ENCODE data around the gene COLEC12. TPM values are rescaled to one million over a fixed set of nuclear protein-coding genes. Genes with fewer than 3 reads are reported as not detected.

The COLEC12 gene
- total RNA-seq, 4 donors from 2014 or later, result 8.3 to 22.2 (median 21.4) TPM

DNA sequence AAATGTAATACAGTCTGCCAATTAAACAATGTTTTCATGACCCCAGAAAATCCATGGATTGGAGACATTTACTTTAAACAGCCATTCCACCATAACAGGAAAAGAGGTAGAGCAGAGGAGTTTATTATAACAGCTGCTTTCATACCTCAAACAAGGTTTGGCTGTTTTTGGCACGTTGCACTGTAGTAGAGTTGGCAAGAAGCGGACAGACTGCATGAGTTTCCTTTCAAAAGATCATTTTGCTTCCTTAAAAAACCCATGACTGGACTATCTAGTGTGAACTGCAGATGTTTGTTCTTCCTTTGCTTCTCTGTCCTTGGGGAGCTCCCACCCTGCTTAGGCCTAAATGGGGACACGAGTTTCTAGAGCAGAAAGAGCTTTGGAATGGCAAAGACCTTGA is 124.2 kb downstream of the COLEC12 start:
- peak overlapping the region in 3 of 4 donors; percentile 11 to 76 (median 46) for H3K27ac ChIP-seq
- peaks cover 0 to 50% (median 12%) of the 10 kb centered on the region in 4 donors for H3K4me1 ChIP-seq
- no peak overlapping the region for H3K4me3 ChIP-seq
- no peaks in the 10 kb centered on the region for H3K36me3 ChIP-seq
- TF ChIP-seq POLR2A (IDR thresholded peaks at IDR 0.05) (no peak), EP300 (IDR thresholded peaks at IDR 0.05) (peak; percentile 55 to 64)
- TF ChIP-seq, protein P1, sequence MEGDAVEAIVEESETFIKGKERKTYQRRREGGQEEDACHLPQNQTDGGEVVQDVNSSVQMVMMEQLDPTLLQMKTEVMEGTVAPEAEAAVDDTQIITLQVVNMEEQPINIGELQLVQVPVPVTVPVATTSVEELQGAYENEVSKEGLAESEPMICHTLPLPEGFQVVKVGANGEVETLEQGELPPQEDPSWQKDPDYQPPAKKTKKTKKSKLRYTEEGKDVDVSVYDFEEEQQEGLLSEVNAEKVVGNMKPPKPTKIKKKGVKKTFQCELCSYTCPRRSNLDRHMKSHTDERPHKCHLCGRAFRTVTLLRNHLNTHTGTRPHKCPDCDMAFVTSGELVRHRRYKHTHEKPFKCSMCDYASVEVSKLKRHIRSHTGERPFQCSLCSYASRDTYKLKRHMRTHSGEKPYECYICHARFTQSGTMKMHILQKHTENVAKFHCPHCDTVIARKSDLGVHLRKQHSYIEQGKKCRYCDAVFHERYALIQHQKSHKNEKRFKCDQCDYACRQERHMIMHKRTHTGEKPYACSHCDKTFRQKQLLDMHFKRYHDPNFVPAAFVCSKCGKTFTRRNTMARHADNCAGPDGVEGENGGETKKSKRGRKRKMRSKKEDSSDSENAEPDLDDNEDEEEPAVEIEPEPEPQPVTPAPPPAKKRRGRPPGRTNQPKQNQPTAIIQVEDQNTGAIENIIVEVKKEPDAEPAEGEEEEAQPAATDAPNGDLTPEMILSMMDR (IDR thresholded peaks at IDR 0.05), result no peak
- peak in 1 of 2 donors; percentile 36 for DNase-seq (ENCODE audit: low spot score in 2 of 2)
- WGBS, 2 donors, result 27 to 48% methylated on average over 3 of the region's 3 CpGs
- no peaks in the 10 kb centered on the region for H3K9me3 ChIP-seq
- no peaks in the 10 kb centered on the region for H3K27me3 ChIP-seq

DNA sequence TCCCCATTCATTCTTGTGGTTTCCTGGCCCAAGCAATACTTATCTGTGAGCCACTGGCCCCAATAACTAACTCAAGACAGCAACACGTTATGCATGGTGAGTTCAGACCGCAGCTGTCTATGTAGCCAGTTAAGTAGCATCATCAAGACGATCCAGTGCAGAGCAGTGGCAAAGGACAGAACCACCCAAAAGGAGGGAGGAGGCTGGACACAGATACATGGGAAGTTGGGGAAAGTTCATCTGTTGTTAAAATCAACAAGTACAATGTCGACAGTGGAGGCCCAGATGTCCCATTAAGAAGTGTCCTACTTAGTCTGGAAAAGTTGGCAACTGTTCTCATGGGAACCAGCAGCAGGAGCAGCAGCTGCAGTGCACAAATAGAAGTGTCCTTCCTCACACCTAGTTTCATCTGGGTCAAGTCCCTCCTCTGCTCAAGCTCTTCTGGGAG is 125.8 kb downstream of the COLEC12 start:
- no peaks in the 10 kb centered on the region for H3K27me3 ChIP-seq
- peak; percentile 18 to 44 for DNase-seq (ENCODE audit: low spot score in 2 of 2)
- no peak for TF ChIP-seq POLR2A (IDR thresholded peaks at IDR 0.05)
- TF ChIP-seq, protein P1 (IDR thresholded peaks at IDR 0.05), result no peak
- peak; percentile 10 to 70 for TF ChIP-seq EP300 (IDR thresholded peaks at IDR 0.05)
- WGBS, 2 donors, result 68 to 72% methylated on average over 4 of the region's 4 CpGs
- peaks cover 0 to 54% (median 14%) of the 10 kb centered on the region in 4 donors for H3K4me1 ChIP-seq
- no peaks in the 10 kb centered on the region for H3K36me3 ChIP-seq
- H3K4me3 ChIP-seq, result no peak overlapping the region
- no peak overlapping the region for H3K27ac ChIP-seq
- H3K9me3 ChIP-seq, result no peaks in the 10 kb centered on the region

DNA sequence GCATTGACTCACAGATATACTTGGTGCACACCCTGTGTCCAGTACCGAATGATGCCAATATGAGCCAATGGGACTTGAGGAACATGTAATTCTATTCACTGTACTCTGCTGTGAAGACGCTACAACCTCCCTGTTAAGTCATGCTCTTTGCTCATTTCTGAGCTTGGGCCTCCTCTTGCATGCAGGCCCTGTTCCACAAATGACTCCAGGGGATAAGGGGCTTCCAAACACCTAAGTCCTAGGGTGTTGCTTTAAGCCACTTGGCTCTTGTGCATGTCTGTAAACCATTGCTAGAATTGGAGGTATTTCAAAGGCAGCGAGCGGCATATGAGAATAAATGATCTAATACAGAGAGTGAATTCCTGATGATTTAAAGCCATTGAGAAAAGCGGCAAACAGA is 126.7 kb downstream of the COLEC12 start:
- Histone ChIP-seq H3K36me3 (no peaks in the 10 kb centered on the region), H3K27ac (no peak overlapping the region), H3K27me3 (no peaks in the 10 kb centered on the region), H3K4me3 (no peak overlapping the region), H3K4me1 (peaks cover 0 to 54% (median 14%) of the 10 kb centered on the region in 4 donors), H3K9me3 (no peaks in the 10 kb centered on the region)
- WGBS, 2 donors, result 94% methylated on average over 5 of the region's 5 CpGs
- TF ChIP-seq EP300 (IDR thresholded peaks at IDR 0.05) (no peak), POLR2A (IDR thresholded peaks at IDR 0.05) (no peak)
- TF ChIP-seq, protein P1 (IDR thresholded peaks at IDR 0.05), result no peak
- DNase-seq (ENCODE audit: low spot score in 2 of 2), result no peak

DNA sequence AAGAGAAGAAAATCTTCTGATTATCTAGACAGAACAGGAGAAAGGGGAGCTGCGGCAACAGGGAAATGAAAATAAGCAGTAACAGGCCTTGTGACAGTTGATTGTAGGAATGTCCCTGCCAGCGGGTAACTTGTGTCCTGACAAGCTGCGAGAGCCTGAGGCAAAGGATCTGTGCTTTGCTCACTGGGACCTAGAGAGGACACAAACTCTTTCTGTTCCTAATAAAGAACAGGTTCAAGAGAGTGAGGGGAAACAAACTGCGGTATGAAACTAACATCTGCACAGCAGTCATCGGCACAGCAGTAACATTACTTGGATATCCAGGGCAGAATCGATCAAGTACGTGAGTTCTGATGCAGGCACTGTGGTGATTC is 128.9 kb downstream of the COLEC12 start:
- Histone ChIP-seq H3K9me3 (no peaks in the 10 kb centered on the region), H3K36me3 (no peaks in the 10 kb centered on the region), H3K27me3 (no peaks in the 10 kb centered on the region), H3K27ac (no peak overlapping the region), H3K4me1 (peaks cover 0 to 33% (median 9%) of the 10 kb centered on the region in 4 donors), H3K4me3 (no peak overlapping the region)
- WGBS, 2 donors, result 50 to 56% methylated on average over 7 of the region's 7 CpGs
- DNase-seq (ENCODE audit: low spot score in 2 of 2), result no peak
- no peak for TF ChIP-seq POLR2A (IDR thresholded peaks at IDR 0.05)
- no peak for TF ChIP-seq EP300 (IDR thresholded peaks at IDR 0.05)
- TF ChIP-seq, protein P1 (IDR thresholded peaks at IDR 0.05), result no peak

DNA sequence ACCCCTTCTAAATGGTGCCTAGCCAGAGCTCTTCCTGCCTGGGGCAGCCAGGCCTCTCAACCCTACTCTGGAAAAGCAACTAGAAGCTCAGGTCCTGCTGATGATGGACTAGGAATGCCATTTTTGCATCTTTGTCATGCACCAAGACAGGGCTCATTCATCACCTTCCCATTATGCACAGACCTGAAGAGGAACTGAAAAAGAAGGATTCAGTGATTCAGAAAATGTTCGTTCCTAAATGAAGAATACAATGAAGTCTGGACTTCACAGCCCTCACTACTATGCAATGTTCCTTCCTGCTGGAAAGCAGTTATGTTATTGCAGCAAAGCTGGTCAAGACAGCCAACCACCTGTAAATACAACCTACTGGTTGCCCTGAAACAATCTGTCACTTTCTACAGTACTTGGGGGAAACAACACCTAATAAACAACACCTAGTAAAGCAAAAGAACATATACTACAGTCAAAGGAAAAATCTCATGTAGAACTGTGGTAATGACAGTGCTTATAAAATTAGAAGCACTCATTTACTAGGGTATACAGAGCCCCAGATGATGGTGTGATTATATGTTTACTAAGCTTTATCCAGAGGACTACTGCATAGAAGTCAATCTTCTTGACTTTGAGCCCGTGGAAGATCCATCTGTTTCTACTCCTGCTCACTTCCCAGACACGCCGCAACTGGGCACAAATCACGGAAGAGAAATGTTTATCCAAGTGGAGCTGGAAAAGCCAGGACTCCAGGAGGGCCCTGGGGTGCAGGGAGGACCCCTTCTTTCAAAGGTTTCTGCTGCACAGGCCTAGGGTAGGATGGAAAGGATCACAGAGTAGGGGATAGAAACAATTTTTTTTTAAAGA is 129.5 kb downstream of the COLEC12 start:
- no peak overlapping the region for H3K4me3 ChIP-seq
- DNase-seq (ENCODE audit: low spot score in 2 of 2), result no peak
- no peaks in the 10 kb centered on the region for H3K27me3 ChIP-seq
- no peaks in the 10 kb centered on the region for H3K36me3 ChIP-seq
- H3K9me3 ChIP-seq, result no peaks in the 10 kb centered on the region
- peak overlapping the region in 2 of 4 donors; percentile 33 to 34 for H3K27ac ChIP-seq
- WGBS, 2 donors, result 51 to 54% methylated on average over 5 of the region's 5 CpGs
- H3K4me1 ChIP-seq, result peaks cover 0 to 26% (median 4%) of the 10 kb centered on the region in 4 donors
- TF ChIP-seq, protein P1 (IDR thresholded peaks at IDR 0.05), result no peak
- TF ChIP-seq POLR2A (IDR thresholded peaks at IDR 0.05), result no peak
- no peak for TF ChIP-seq EP300 (IDR thresholded peaks at IDR 0.05)
